MM.1S (cell line): ENCODE results near the gene PCIF1.
"Not testable (repeated sequence)": the region's sequence is repeated elsewhere in the genome, so short reads cannot be mapped to it uniquely, and the experiment has no call there.

Source experiments
- DNase-seq: peaks from one replicate; pipeline ENCODE4 v3.0.0-alpha.2; 2015
- H2AFZ ChIP-seq: fragments of 300-600 bp; sonication (generic); 2 replicates; pipeline ENCODE4 v1.6.0; 2016; ENCODE audit warnings: antibody characterized with exemption, low read length
- H3F3A ChIP-seq: fragments of 300-600 bp; sonication (generic); 2 replicates; pipeline ENCODE4 v1.6.1; 2016; ENCODE audit warnings: mild to moderate bottlenecking, antibody characterized with exemption, low read length, moderate library complexity, mixed read lengths; ENCODE audit not compliant: insufficient read depth
- H3K27ac ChIP-seq: fragments of 300-600 bp; sonication (generic); 2 replicates; pipeline ENCODE4 v1.5.1; 2016; ENCODE audit warnings: mild to moderate bottlenecking, low read length
- H3K27me3 ChIP-seq: fragments of 300-600 bp; sonication (generic); replicated peaks from 2 replicates; pipeline ENCODE4 v1.6.0; 2016; ENCODE audit warnings: low read length; ENCODE audit not compliant: insufficient read depth
- H3K36me3 ChIP-seq: fragments of 300-600 bp; sonication (generic); replicated peaks from 2 replicates; pipeline ENCODE4 v1.6.1; 2016; ENCODE audit warnings: mild to moderate bottlenecking, low read length, mixed read lengths; ENCODE audit not compliant: insufficient read depth
- H3K4me1 ChIP-seq: fragments of 300-600 bp; sonication (generic); 2 replicates; pipeline ENCODE4 v1.6.1; 2016; ENCODE audit warnings: low read length, mixed read lengths
- H3K4me2 ChIP-seq: fragments of 300-600 bp; sonication (generic); 2 replicates; pipeline ENCODE4 v1.6.0; 2016; ENCODE audit warnings: low read depth, low read length
- H3K4me3 ChIP-seq: fragments of 300-600 bp; sonication (generic); 2 replicates; pipeline ENCODE4 v1.5.1; 2016; ENCODE audit warnings: low read length, mixed read lengths
- H3K79me2 ChIP-seq: fragments of 300-600 bp; sonication (generic); 2 replicates; pipeline ENCODE4 v1.6.1; 2016; ENCODE audit warnings: mixed run types, low read length, mixed read lengths
- H3K9ac ChIP-seq: fragments of 300-600 bp; sonication (generic); 2 replicates; pipeline ENCODE4 v1.6.1; 2016; ENCODE audit warnings: low read length, mixed read lengths
- H3K9me2 ChIP-seq: fragments of 300-600 bp; sonication (generic); replicated peaks from 2 replicates; pipeline ENCODE4 v1.6.1; 2016; ENCODE audit warnings: mild to moderate bottlenecking, low read length, mixed read lengths; ENCODE audit not compliant: insufficient read depth
- H3K9me3 ChIP-seq: fragments of 300-600 bp; sonication (generic); replicated peaks from 2 replicates; pipeline ENCODE4 v1.6.1; 2016; ENCODE audit warnings: mild to moderate bottlenecking, low read length, mixed read lengths; ENCODE audit not compliant: insufficient read depth
- H4K20me1 ChIP-seq: fragments of 300-600 bp; sonication (generic); 2 replicates; pipeline ENCODE4 v1.6.1; 2016; ENCODE audit warnings: mild to moderate bottlenecking, low read length, moderate library complexity, mixed read lengths; ENCODE audit not compliant: insufficient read depth
- EZH2 ChIP-seq: fragments of 300-600 bp; sonication (generic); optimal IDR thresholded peaks from 2 replicates; pipeline ENCODE3; 2017; ENCODE audit warnings: low read depth, mild to moderate bottlenecking, antibody characterized with exemption, low read length, mixed read lengths
- EZH2phosphoT487 ChIP-seq: fragments of 300-600 bp; sonication (generic); IDR thresholded peaks from 2 replicates; pipeline ENCODE4 v1.6.1; 2018; ENCODE audit warnings: antibody characterized with exemption, low read length
- TF ChIP-seq, protein P1 (sequence below): fragments of 300-600 bp; sonication (generic); IDR thresholded peaks from 2 replicates; pipeline ENCODE4 v1.5.1; 2016; ENCODE audit warnings: antibody characterized with exemption, low read length, mixed read lengths

PCIF1 gene

DNA sequence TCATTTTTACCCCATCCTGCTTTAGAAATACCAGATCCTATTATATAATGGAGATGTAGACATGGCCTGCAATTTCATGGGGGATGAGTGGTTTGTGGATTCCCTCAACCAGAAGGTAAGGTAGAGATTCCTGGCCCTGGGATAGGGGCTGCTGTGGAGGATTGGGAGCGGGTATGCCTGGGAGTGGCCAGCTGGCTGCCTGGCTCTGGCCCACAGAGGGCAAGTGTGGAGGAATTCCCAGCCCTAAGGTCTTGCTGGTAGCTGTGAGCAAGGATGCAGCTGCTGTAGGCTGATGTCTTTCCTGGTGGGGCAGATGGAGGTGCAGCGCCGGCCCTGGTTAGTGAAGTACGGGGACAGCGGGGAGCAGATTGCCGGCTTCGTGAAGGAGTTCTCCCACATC lies 36.8 kb upstream of the PCIF1 start:
- Histone ChIP-seq H3K4me3 (no peak overlapping the region), H3F3A (peaks cover 5% of the 10 kb centered on the region; the same call in 1 of the 2 replicates), H3K9me3 (no peaks in the 10 kb centered on the region), H3K27me3 (no peaks in the 10 kb centered on the region), H3K79me2 (peaks cover 5% of the 10 kb centered on the region; the same call in 1 of the 2 replicates), H3K36me3 (no peaks in the 10 kb centered on the region), H4K20me1 (no peaks in the 10 kb centered on the region), H3K4me1 (peaks cover 6% of the 10 kb centered on the region), H3K9me2 (no peaks in the 10 kb centered on the region), H3K4me2 (no peak overlapping the region), H3K9ac (no peak overlapping the region), H2AFZ (no peak overlapping the region), H3K27ac (no peak overlapping the region)
- no peak for DNase-seq
- TF ChIP-seq EZH2 (no peak), EZH2phosphoT487 (no peak)
- TF ChIP-seq, protein P1, sequence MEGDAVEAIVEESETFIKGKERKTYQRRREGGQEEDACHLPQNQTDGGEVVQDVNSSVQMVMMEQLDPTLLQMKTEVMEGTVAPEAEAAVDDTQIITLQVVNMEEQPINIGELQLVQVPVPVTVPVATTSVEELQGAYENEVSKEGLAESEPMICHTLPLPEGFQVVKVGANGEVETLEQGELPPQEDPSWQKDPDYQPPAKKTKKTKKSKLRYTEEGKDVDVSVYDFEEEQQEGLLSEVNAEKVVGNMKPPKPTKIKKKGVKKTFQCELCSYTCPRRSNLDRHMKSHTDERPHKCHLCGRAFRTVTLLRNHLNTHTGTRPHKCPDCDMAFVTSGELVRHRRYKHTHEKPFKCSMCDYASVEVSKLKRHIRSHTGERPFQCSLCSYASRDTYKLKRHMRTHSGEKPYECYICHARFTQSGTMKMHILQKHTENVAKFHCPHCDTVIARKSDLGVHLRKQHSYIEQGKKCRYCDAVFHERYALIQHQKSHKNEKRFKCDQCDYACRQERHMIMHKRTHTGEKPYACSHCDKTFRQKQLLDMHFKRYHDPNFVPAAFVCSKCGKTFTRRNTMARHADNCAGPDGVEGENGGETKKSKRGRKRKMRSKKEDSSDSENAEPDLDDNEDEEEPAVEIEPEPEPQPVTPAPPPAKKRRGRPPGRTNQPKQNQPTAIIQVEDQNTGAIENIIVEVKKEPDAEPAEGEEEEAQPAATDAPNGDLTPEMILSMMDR, result no peak

DNA sequence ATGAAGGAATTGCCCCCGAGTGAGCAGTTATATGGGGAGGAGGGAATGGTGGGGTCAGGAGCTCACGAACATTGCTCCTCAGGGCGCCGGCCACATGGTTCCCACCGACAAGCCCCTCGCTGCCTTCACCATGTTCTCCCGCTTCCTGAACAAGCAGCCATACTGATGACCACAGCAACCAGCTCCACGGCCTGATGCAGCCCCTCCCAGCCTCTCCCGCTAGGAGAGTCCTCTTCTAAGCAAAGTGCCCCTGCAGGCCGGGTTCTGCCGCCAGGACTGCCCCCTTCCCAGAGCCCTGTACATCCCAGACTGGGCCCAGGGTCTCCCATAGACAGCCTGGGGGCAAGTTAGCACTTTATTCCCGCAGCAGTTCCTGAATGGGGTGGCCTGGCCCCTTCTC lies 36.2 kb upstream of the PCIF1 start:
- Histone ChIP-seq H3K79me2 (peaks cover 5% of the 10 kb centered on the region; the same call in 1 of the 2 replicates), H3K4me3 (no peak overlapping the region), H3K27ac (no peak overlapping the region), H3K36me3 (no peaks in the 10 kb centered on the region), H3F3A (peaks cover under 1% of the 10 kb centered on the region; the same call in 1 of the 2 replicates), H3K4me2 (no peak overlapping the region), H3K27me3 (no peaks in the 10 kb centered on the region), H3K9ac (no peak overlapping the region), H3K9me2 (no peaks in the 10 kb centered on the region), H3K9me3 (no peaks in the 10 kb centered on the region), H2AFZ (no peak overlapping the region), H4K20me1 (no peaks in the 10 kb centered on the region), H3K4me1 (no peaks in the 10 kb centered on the region)
- no peak for DNase-seq
- TF ChIP-seq EZH2phosphoT487 (no peak), EZH2 (no peak)
- TF ChIP-seq, protein P1, result no peak

- H4K20me1 ChIP-seq, result no peaks in the 10 kb centered on the region
- no peak for DNase-seq
- H3K9me3 ChIP-seq, result no peaks in the 10 kb centered on the region
- no peaks in the 10 kb centered on the region for H3F3A ChIP-seq
- H3K36me3 ChIP-seq, result no peaks in the 10 kb centered on the region
- no peaks in the 10 kb centered on the region for H3K4me1 ChIP-seq
- H3K4me2 ChIP-seq, result no peak overlapping the region
- TF ChIP-seq, protein P1, result no peak
- TF ChIP-seq EZH2phosphoT487 (no peak), EZH2 (no peak)
- H3K9me2 ChIP-seq, result no peaks in the 10 kb centered on the region
- H3K27me3 ChIP-seq, result no peaks in the 10 kb centered on the region
- no peak overlapping the region for H2AFZ ChIP-seq
- peaks cover 5% of the 10 kb centered on the region; the same call in 1 of the 2 replicates for H3K79me2 ChIP-seq
- H3K27ac ChIP-seq, result no peak overlapping the region
- no peak overlapping the region for H3K9ac ChIP-seq
- no peak overlapping the region for H3K4me3 ChIP-seq
Measured at GRCh38 chr20:45899046-45899835, 35.2 kb upstream of the PCIF1 start.

DNA sequence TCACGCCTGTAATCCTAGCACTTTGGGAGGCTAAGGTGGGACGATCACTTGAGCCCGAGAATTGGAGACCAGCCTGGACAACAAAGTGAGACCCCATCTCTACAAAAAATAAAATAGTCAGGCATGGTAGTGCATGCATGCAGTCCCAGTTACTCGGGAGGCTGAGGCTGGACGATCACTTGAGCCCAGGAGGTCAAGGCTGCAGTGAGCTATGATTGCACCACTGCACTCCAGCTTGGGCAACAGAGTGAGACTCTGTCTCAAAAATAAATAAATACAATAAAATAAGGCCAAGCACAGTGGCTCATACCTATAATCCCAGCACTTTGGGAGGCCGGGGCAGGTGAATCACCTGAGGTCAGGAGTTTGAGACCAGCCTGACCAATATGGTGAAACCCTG lies 33.2 kb upstream of the PCIF1 start:
- not testable (repeated sequence) for H3K9me2 ChIP-seq, H3K4me2 ChIP-seq, H3K9me3 ChIP-seq, H3K36me3 ChIP-seq, H4K20me1 ChIP-seq, H3F3A ChIP-seq, H3K4me1 ChIP-seq, H3K9ac ChIP-seq, H3K27ac ChIP-seq, DNase-seq, H3K4me3 ChIP-seq, H3K27me3 ChIP-seq, H2AFZ ChIP-seq, H3K79me2 ChIP-seq
